ENCODE measurements around the gene TAB2.

- TF ChIP-seq CTCF (conservative IDR thresholded peaks at IDR 0.05) (no peak), EZH2 (IDR thresholded peaks at IDR 0.05; ENCODE audit: low read depth) (no peak)
These were observed 10.1 kb downstream of the TAB2 start for GRCh38 chr6:149327638-149328037.

Measured in PC-9 (cell line).